Heart left ventricle (tissue), 16 donors: ENCODE data around the gene PTGIS. TPM values are rescaled to one million over a fixed set of nuclear protein-coding genes. Genes with fewer than 3 reads are reported as not detected.

Source experiments
- ATAC-seq, 4 donors: fragments of 200-7000 bp; cut with Tn5 transposase; one replicate each; pipeline ENCODE4 v1.9.1; 2020 to 2022; ENCODE audit warnings: moderate library complexity in 4 of 4, mild to moderate bottlenecking in 3 of 4, moderate number of reproducible peaks in 1 of 4
- DNase-seq, 5 donors: peaks; one replicate each; pipeline ENCODE4 v3.0.0-alpha.2; 2020
- H3K27ac ChIP-seq, 12 donors: fragments of 200-600 bp; sonication (generic) in 4 of 12; one replicate each; pipeline versions ENCODE4 v1.5.0 to v1.8.0; 2016 to 2022; ENCODE audit warnings: mild to moderate bottlenecking in 2 of 12
- H3K27me3 ChIP-seq, 9 donors: fragments of 200-600 bp; sonication (generic) in 2 of 9; one replicate each; pipeline versions ENCODE4 v1.5.1 to v1.8.0; 2016 to 2022; ENCODE audit warnings: mild to moderate bottlenecking in 3 of 9
- H3K36me3 ChIP-seq, 9 donors: fragments of 200-600 bp; sonication (generic) in 2 of 9; one replicate each; pipeline versions ENCODE4 v1.5.0 to v1.8.0; 2018 to 2022; ENCODE audit warnings: mild to moderate bottlenecking in 2 of 9
- H3K4me1 ChIP-seq, 12 donors: fragments of 200-600 bp; sonication (generic) in 4 of 12; one replicate each; pipeline versions ENCODE4 v1.5.0 to v1.8.0; 2016 to 2022; ENCODE audit warnings: mild to moderate bottlenecking in 3 of 12
- H3K4me3 ChIP-seq, 12 donors: fragments of 200-600 bp; sonication (generic) in 4 of 12; one replicate each; pipeline versions ENCODE4 v1.5.0 to v1.8.0; 2017 to 2022; ENCODE audit warnings: mild to moderate bottlenecking in 9 of 12, moderate library complexity in 4 of 12
- H3K9me3 ChIP-seq, 12 donors: fragments of 200-600 bp; sonication (generic) in 4 of 12; one replicate each; pipeline versions ENCODE4 v1.5.0 to v1.8.0; 2016 to 2022; ENCODE audit warnings: mild to moderate bottlenecking in 1 of 12
- CTCF ChIP-seq, 12 donors: fragments of 200-600 bp; sonication (generic) in 4 of 12; IDR thresholded peaks; one replicate each; pipeline versions ENCODE4 v1.5.0 to v1.8.0; 2018 to 2022; ENCODE audit warnings: antibody characterized with exemption in 12 of 12, mild to moderate bottlenecking in 5 of 12
- POLR2A ChIP-seq, 2 donors: fragments of 450-650 bp; IDR thresholded peaks; one replicate each; pipeline ENCODE4 v1.6.1; 2017; ENCODE audit warnings: antibody characterized with exemption in 2 of 2, mild to moderate bottlenecking in 2 of 2, moderate library complexity in 2 of 2
- WGBS, 4 donors: extraction: QIAGEN DNeasy Blood & Tissue Kit in 2 of 4; methylation state at CpG; one replicate each; pipeline versions ENCODE4 v1.1.5 to v1.1.7; 2013 to 2018; 5-methylcytosine and 5-hydroxymethylcytosine counted together
- intact Hi-C, 10 donors: fragments of 100-400 bp; cut with DNase I; formaldehyde crosslinking; loops; one replicate each; pipeline versions ENCODE4 v1.11.1 to v1.14.2; 2022
- polyA plus RNA-seq, 2 donors: library from polyadenylated mRNA; stranded (reverse); fragments of 200-250 nt; gene quantifications; one replicate each; pipeline ENCODE4 v1.2.3, GENCODE V29; 2013
- total RNA-seq, 9 donors: library from RNA; depleted of rRNA in 2 of 9; stranded (reverse); fragments of >200 nt in 2 of 9; fragmentation: NEBNext Ultra II Directional in 3 of 9; extraction: Animal tissue kit (Norgen Biotek cat#: 25700) in 3 of 9; gene quantifications; one replicate each; pipeline versions ENCODE4 v1.1.0 to v1.2.4, GENCODE V29; 2016 to 2023
- donor health status: ischemic (EF 13 %, LVEDD 7.1; RV severe dilation, severe dysfunction).
- donor health status: healthy with polysubstance abuse.
- donor health status: DM: no; HTN: yes; CAD: no.
- donor health status: DM: no; HTN: no; CAD: no.
- donor health status: ischemic (EF 25% LVEDD 6.9; RV normal size, moderate dysfunction).
- donor health status: ischemic (EF 25% LVEDD 5.7; RV mildly dilated, moderate dysfunction).
- donor health status: healthy.
- donor health status: DM: yes; HTN: yes; CAD: no.
- donor health status: ischemic (EF 35%, LVEDD 5.7; RV mildly dilated, moderate dysfunction).
- donor health status: nonischemic (EF 11% LVEDD 7.7; RV severe dilation, severe dysfunction).
- donor health status: DM: yes; HTN: yes; CAD: no.
- donor health status: PGD.
- donor health status: ischemic (EF 29% LVEDD 5.4; RV normal size, mild dysfunction).
- donor health status: nonischemic (EF 23%, LVEDD 6.1; RV moderate dilation, normal function).

Gene PTGIS
- total and polyA plus RNA-seq, 11 donors, result 5.3 to 95.2 (median 20.1) TPM

DNA sequence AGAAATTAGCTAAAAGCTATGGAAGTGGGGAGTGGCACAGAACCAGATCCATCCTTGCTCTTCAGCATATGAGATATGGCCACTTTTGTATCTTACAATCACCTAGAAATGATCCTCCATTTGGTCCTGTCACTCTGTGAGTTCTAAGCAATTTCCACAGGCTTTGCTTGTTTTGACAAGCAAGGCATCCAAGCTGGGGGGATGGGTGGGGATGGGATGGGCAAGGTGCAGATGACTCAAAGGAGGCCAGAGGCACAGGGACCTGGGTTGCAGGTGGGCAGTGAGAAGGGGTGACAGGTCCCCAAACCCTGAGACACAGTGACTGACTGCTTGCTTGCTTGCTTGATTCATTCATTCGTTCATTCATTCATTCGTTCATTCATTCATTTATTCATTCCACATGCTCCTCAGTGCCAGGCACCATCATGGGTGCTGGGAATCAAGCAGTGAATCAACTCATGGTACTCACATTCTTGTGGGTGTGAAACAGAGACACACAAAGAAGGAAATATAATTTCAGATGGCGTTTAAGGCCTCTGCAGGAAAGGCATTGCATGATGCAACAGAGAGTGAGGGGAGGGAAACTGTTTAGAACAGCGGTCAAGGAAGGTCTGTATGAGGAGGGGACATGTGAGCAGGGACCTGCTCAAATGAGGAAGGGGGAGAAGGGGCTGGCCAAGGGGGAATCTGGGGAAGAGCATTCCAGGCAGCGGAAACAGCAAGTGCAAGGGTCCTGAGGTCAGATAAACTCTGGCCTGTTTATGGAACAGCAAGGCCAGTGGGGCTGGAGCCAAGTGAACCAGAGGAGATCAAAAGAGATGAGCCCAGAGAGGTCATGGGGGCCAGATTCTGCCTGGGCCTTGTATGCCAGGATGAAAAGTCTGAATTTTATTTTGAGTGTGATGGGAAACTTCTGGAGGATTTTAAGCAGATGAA lies 88.9 kb downstream of the PTGIS start:
- intact Hi-C loops, result no loop called here
- no peak for ATAC-seq
- Histone ChIP-seq H3K4me1 (peaks cover 0 to 20% (median 10%) of the 10 kb centered on the region in 12 donors), H3K27me3 (peaks cover 0 to 20% (median 0%) of the 10 kb centered on the region in 9 donors), H3K27ac (no peak overlapping the region), H3K36me3 (no peaks in the 10 kb centered on the region), H3K9me3 (no peaks in the 10 kb centered on the region), H3K4me3 (no peak overlapping the region)
- 74 to 79% (median 76%) methylated on average over 5 of the region's 5 CpGs for WGBS, 4 donors
- DNase-seq, result no peak
- no peak for TF ChIP-seq POLR2A (IDR thresholded peaks at IDR 0.05)
- no peak for TF ChIP-seq CTCF (IDR thresholded peaks at IDR 0.05)

- WGBS, 4 donors, result 65 to 76% (median 68%) methylated on average over 7 of the region's 7 CpGs
- no peaks in the 10 kb centered on the region for H3K9me3 ChIP-seq
- no peak for DNase-seq
- intact Hi-C loops, result no loop called here
- H3K4me1 ChIP-seq, result peaks cover 0 to 15% (median 10%) of the 10 kb centered on the region in 12 donors
- H3K36me3 ChIP-seq, result no peaks in the 10 kb centered on the region
- no peak for ATAC-seq
- H3K27me3 ChIP-seq, result peaks cover 0 to 19% (median 0%) of the 10 kb centered on the region in 9 donors
- TF ChIP-seq POLR2A (IDR thresholded peaks at IDR 0.05) (no peak), CTCF (IDR thresholded peaks at IDR 0.05) (no peak)
- H3K4me3 ChIP-seq, result no peak overlapping the region
- no peak overlapping the region for H3K27ac ChIP-seq
These were observed 89.7 kb downstream of the PTGIS start for GRCh38 chr20:49478266-49478665.

DNA sequence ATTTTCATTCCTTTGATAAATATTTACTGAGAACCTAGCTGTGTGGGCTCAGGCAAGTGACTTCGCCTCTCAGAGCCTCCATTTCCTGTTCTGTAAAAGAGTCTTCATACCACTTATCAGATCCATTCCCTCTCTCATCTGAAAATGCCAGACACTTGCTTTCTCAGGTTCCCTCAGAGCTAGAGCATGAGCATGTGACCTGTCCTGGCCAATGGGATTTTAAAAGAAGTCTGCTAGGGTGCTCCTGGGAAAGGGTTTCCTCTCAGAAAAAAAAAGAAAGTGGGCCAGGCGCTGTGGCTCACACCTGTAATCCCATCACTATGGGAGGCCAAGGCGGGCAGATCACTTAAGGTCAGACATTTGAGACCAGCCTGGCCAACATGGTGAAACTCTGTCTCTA lies 90.7 kb downstream of the PTGIS start:
- intact Hi-C loops, result no loop called here
- H3K27me3 ChIP-seq, result peaks cover 0 to 12% (median 0%) of the 10 kb centered on the region in 9 donors
- H3K4me1 ChIP-seq, result peaks cover 0 to 4% (median 0%) of the 10 kb centered on the region in 12 donors
- no peaks in the 10 kb centered on the region for H3K36me3 ChIP-seq
- ATAC-seq (no peak), DNase-seq (no peak)
- no peaks in the 10 kb centered on the region for H3K9me3 ChIP-seq
- no peak overlapping the region for H3K27ac ChIP-seq
- H3K4me3 ChIP-seq, result no peak overlapping the region
- 73 to 81% (median 79%) methylated on average over 3 of the region's 3 CpGs for WGBS, 4 donors
- TF ChIP-seq POLR2A (IDR thresholded peaks at IDR 0.05), result no peak
- TF ChIP-seq CTCF (IDR thresholded peaks at IDR 0.05), result no peak

DNA sequence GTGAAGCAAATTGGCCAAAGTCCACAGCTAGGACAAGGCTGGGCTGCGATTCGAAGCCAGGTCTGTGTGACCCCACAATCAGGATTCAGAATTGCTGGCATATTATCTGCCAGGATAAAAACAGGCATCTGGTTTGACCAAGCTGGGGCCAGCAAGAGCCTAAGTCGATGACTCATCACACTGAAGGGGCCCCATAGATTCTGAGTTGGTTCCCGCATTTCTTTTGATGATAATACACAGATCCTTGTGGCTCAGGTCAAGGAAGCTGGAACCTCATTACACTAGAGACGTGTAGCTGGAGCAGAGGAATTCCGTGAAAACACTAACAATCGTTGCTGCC lies 92.0 kb downstream of the PTGIS start:
- DNase-seq (no peak), ATAC-seq (no peak)
- TF ChIP-seq CTCF (IDR thresholded peaks at IDR 0.05) (no peak), POLR2A (IDR thresholded peaks at IDR 0.05) (no peak)
- H3K9me3 ChIP-seq, result no peaks in the 10 kb centered on the region
- no peak overlapping the region for H3K4me3 ChIP-seq
- no peaks in the 10 kb centered on the region for H3K36me3 ChIP-seq
- peaks cover 0 to 12% (median 0%) of the 10 kb centered on the region in 9 donors for H3K27me3 ChIP-seq
- WGBS, 4 donors, result 58 to 64% (median 62%) methylated on average over 7 of the region's 7 CpGs
- intact Hi-C loops, result no loop called here
- H3K4me1 ChIP-seq, result no peaks in the 10 kb centered on the region
- no peak overlapping the region for H3K27ac ChIP-seq
